ENCODE data around the gene CAMK1G.

Gene CAMK1G

DNA sequence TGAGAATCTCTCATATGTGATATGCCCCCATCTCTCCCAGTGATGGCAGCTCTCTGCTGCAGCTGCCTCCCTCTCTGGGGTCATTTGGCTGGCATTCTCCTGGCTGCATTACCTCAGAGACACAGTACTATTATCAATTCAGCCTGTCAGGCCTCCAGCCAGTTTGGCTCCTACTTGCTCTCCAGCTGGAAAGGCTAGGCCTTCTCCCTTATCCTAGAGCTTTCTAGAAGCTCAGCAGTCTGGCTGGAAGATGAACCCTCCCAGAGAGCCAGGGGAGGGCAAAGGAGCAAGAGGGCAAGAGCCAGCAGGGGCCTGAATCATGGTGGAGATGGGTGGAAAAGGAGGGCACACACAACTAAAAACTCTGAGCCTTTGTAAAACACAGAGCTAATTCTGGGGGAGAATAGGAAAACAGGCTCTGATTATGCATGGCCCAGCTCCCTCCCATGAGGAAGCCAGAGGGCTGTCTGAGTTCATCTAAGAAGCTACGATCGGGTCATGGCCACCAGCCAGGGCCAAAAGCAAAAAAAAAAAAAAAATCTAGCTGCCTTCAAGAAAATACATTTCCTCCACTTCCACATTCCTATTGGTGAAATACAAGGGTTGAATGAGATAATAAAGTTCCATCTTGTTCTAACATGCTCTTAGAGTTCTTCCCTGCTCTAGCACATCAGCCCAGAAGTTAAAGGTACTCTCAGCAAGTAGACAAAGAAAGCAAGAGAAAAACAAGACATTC is 59.9 kb downstream of the CAMK1G start:
- no peak for DNase-seq

DNA sequence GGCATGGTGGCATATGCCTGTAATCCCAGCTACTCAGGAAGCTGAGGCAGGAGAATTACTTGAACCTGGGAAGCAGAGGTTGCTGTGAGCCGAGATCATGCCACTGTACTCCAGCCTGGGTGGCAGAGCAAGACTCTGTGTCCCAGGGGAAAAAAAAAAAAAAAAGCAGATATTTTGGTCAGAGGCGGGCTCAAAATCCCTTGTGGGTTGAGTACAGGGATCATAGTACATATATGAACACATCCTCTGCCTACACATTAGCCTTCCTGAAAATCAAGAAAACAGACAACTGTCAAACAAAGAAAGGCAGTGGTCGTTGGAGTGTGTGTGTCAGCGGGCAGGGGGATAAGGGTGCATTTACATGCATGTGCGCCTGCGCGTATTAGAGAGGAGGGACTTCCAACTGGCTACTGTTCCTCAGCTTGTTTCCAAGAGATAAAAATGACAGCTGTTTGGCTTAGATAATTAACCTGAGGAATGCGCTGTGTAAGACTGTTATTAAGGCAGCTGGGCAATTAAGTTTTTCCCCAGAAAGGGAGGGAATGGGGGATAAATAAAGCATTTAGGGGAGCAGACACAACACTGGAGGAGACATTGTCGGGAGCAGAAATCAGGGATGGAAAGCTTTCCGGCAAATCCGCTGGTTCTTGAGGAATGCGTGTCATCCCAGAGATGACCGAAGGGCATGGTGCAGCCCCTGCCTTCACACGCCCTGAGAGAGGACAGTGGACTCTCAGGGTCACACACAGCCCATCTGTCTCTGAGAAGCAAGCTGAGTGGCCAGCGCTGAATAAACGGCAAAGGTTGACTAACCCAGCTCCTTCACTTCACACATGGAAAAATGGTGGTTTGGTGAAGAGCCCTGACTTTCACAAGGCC is 62.3 kb downstream of the CAMK1G start:
- no peak for DNase-seq

DNA sequence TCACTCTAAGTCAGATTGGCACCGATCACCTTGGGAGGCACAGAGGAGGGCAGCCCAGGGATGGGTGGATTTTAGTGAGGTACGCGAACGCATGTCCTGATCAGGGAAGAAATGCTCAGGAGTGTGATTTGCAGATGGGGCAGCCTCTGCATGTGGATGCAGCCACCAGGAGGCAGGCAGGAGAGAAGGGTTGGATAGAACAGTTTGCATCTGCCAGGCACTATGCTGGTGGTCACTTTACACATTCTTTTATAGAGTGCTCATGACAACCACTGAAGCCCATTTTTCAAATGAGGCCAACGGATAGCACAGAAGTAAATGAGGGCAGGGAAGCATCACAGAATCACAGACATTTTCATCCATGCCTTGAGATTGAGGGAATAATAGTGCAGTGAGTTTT is 63.0 kb downstream of the CAMK1G start:
- no peak for DNase-seq

DNA sequence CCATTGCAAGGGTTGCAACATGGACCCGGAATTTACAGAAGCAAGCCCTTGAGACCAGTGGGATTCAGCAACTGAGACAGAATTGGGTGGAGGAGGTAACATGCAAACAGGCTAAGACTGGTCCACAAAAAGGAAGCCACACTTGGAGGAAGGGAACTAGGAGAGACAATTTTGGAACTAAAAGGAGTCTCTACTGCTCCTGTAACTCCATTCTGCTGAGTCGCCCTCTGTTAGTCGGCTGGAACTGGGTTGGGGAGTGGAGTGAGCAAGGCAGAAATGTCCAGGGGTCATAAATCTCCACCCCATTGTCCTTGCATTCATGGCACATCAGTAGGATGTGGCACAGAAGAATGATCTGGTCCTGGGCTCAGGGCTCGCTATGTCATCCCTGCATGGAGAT is 63.6 kb downstream of the CAMK1G start:
- DNase-seq = no peak

DNA sequence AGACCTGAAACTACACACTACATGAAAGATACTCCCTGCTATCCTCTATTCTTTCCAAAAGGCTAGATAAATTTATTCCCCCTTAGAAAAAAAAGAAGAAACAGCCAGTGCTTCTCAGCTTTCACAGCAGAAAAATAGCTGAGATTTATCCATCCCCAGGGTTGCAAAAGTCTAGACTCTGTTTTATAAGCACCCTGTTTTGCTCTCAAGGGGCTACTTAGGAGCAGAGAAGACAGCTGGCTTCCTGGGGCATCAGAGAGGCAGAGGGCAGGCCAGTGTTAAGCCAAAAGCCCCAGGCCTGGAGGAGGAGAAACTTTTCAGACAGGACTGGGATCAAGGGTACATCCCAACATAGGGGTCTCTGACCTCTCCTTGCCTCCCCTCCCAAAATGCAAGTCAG is 64.8 kb downstream of the CAMK1G start:
- no peak for DNase-seq

DNA sequence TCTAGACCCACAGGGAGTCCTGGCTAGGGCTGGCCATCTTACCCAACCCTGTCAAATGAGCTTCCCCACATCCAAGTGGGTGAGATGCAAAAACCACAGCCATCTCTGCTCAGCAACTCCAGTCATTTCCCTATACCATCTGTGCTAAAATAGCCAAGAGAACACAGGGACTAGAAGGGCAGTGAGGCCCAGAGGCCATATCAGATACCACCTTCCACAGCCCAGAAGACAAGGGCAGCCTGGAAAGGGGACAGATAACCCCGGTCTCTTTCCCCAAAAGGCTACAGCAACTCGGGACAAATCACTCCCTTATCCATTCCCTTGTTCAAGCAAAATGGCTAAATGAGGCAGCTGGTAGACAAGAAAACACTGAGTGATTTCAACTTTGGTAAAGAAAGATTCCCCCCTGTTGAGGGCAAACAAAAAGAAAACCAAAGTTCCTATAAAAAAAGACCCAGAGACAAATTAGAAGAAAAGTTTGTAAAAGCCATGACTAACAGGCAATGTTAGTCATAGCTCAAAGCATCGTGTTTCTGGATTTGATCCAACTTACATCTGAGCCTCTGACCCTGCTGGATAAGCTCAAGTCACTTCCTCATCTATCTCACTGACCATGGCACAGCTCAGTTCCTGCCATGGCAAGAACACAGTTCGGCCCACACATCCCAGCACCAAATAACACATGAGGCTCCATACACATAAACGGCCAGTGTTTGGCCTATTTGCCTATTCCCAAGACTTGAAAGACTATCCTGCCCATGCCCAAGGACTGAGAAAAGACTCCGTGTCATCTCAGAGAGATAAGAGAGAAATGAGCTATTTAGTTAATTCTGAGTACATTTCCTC is 65.6 kb downstream of the CAMK1G start:
- no peak for DNase-seq

DNA sequence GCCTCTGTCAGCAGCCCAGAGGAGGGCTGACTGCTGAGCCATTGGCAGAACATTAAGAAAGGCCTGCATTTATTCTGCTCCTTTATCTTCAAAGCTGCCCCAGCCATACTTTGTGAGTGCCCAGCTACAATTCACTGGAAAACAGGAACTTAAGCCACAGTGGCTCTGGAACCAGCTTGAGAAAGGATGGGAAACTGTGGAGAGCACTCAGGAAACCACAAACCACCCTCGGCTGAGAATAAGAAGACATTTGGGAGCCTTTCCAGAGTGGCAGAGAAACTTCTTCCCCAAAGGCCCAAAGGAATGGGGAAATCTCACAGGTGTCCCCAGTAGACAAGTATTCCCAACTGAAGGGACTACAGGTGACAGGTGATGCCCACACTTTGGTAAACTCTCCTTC is 66.9 kb downstream of the CAMK1G start:
- DNase-seq = no peak

DNA sequence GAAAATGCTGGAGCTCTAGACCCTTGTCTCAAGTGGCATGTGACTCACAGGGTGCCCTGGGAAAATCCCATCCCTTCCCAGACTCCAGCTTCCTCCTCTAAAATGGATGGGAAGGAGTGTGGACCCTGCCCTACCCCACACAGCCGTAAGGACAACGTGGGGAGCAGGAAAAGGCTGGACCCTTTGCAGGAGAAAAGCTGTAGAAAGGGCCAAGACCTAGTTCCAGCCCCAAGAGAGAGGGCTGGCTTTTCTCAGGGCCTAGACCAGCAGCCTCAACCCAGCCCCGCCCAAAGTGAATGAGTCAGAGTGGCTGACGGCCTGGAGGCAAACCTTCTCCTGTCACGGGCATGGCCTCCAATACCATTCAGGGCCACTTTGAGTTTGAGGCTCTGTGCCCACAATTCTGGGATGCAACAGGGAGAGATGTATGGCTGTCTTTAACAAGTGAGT is 67.6 kb downstream of the CAMK1G start:
- no peak for DNase-seq

DNA sequence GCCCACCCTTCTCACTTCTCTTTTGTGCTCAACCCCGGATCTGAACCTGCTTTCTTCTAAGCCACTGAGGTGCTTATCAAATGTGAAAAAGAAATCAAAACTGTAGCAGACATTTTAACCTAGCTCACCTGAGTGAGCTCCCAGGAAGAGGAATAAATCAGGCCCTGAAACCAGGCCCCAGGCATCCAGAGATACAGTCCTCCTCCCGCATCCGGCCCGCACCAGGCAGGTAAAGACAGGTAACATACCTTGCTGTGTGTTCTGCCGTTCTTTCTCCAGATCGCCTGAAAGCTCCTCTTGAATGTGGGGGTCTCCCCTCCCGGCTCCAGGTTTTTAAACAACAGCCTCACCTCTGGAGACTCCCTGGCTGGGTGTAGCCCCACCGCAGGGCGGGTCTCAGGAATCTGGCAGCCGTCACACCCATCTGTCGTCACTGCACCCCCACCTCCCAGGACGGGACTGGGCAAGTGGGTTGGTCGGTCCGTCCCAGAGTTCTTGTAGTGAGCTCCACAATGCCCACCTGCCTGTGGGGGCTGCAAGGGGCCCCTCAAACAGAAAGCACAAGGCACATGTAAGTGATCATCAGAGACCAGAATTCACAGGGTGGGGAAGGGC is 68.7 kb downstream of the CAMK1G start, which contains the start of gene LAMB3:
LAMB3 (minus strand) TSS at position 305 of the 615 bp plus-strand sequence. CDS start 1,481 bp downstream, outside the sequence.
- no peak for DNase-seq

DNA sequence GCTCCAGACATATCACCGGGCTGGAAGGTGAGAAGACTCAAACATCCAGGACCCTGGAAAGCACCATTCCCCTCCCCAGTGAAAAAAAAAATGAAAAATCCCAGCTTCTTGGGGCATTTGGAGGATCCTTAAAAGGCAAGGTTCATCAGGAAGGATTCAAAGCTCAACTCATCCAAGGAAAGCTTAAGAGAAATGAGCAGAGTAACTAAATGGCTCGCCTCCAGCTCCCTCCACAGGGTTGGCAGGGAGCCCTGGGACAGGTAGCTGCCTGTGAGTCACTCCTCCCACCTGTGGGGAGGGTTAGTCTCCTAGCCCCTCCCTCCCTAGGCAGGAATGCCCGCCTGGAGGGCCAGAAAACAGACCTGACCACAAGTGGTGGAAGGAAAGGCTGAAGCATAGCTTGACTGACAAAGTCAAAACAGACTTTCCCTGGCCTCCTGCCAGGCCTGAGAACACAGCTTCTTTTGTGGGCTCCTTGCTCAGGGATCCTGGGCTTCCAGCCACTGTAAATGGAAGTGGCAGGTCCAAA is 69.4 kb downstream of the CAMK1G start:
- no peak for DNase-seq

DNA sequence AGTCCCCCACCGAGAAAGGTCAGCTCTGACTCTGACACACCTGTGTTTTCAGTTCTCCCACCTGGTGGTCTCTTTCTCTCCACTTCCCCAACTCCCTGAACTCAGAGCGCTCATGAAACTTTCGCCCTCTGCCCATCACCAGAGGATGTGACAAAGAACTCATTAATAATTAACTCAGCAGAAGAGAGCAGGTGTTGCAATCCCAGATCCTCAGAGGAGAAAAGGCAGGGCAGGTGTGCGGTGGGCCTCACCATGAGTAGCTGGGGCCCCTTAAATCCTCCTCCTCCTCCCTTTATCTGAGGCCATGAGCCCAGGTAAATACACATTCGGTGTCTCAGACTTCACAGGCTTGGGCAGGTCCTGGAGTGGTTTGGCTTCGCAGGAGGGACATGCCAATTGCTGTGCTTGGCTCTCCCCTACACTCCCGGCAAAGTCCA is 70.4 kb downstream of the CAMK1G start:
- DNase-seq = no peak

DNA sequence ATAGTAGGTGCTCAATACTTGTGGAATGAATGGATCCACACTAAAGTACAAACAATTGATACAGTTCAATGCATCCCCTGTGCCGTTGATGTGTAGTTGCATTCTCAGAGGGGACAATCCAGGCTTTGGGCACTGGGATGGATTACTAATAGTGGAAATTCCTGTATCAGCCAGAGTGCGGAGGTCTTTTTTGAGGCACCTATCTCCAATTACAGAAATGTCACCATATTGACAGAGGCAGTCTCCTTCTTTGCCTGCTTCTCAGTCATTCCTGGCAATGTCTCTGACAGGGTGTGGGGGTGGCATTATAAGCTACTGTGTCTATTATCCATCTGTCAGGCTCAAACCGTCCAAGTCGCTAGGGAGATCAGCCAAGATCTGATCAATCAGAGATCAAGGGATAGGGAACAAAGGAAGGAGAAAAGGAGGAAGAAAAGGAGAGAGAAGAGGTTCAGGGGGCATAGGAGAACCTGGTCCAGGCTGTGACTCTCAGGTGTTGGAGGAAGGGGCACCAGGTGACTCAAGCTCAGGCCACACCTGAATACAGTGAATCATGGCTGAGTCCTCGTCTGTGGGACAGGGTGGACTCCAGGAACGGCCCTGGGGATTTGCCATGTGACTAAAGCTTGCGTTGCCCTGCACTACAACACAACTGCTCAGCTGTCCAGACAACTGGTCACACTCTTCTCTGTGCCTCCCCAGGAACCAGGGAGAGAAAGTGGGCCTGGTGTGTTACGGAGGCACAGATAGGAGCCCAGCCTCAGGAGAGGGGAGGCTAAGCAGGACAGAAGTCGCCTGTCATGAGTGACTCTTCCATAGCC is 72.1 kb downstream of the CAMK1G start:
- DNase-seq = no peak

DNA sequence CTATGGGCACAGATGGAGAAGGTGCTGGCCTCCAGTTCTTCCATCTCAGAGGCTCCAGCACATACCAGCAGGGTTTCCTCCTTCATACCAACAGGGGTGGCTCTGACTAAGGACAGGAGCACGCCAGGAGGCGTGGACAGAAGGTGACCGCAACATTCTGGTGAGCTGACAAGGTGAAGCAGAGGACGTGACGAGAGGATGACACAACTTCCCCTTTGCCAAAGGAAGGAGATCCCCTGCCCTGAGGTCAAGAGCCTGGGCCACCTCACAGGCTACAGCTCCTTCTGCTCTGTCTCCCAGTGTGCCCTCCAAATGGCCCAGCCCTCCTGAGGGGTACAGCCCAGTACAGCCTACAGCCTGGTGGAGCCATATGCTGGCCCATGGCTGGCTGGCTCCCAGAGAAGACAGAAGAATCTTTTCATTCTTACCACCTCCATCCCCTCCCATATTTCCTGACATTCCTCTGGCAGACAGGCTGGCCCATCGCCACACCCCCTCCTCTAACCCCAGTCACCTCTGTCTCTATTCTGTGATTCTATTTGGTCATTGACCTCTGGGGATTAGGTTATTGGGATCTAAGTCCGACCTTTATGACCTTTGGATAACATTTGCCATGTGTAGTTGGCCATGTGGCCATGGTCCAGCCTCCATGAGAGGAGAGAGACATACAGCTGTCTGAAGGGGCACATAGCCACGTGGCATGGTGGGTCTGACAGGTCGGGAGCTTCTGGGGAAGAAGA is 73.8 kb downstream of the CAMK1G start:
- DNase-seq = no peak

DNA sequence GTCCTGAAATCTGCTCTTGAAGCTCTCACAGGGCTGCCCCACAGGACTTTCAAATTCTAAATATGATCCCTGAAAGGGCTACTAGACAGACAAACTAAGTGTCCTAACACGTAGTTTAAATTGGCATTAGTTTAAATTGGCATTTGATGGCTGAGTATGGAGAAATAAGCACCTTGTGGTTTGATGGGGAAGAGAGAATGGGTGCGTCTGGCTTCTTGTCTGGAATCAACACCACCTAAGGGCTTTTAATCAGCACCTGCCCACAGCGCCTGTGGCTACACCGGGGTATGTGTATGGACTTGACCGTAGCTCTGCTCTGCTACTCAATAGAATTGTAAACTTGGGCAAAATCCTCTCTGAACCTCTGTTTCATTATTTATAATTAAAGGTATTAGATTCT is 74.4 kb downstream of the CAMK1G start:
- no peak for DNase-seq

DNA sequence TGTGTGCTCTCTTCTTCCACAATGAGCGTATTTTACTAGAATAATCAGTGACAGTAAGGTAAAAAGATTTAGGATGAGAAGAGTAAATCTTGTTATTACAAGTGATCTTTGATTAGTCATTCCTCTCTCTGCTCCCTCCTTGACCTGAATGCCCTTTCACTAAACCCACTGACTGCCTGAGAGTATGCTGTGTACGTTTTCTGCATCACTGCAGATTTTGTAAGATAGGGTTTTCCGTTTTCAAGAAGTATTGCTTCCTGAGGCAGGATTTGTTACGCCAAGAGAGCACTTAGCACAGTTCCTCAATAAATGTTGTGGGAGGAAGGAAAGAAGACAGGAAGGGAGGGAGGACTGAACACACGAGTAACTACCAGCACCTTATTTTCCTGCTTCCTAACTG is 76.4 kb downstream of the CAMK1G start:
- no peak for DNase-seq

DNA sequence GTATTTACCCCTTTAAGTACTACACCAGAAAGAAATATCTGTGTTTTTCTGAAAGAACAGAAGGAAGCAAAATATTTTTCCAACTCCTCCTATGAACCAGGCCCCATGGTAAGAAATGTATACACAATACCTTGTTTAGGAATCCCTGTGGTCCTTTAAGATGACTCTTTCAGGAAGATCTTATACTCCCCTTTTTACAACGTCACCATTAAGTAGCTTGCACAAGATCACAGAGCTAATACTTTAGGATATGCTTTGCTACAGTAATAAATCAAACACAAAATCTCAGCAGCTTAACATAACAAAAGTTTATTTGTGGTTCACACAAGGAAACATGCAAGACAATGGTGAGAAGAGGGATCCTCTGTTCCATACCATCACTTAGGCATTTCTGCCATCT is 77.6 kb downstream of the CAMK1G start:
- DNase-seq = no peak

DNA sequence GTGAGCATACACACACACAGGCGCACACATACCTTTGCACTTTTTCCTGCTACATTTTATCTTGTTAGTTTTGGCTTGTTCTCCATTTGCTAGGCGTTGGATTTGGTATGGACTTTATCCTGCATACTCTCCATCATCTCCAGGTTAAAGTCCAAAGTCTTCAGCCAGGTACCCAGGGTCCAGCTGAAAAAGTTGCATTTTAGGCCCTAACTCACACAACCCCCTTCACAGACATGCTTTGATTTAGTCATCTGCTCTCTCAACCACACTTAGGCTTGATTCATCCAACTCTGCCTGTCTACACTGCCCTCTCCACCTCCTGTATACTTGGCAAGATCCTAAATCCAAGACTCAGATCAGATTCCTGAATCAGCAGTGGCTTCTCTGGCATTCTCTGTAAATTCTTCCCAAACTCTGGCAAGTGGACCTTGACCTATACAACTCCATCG is 79.4 kb downstream of the CAMK1G start:
- DNase-seq = no peak
